NCI-H2227 (cell line): ENCODE data around the gene LRG1.
"Not testable (repeated sequence)": the region's sequence is repeated elsewhere in the genome, so short reads cannot be mapped to it uniquely, and the experiment has no call there.

Source experiments
- DNase-seq: peaks from one replicate; lab custom pipeline; 2025; ENCODE audit not compliant: unreplicated experiment; lab: John Stamatoyannopoulos, UW

The LRG1 gene

GRCh38 chr19:4529924-4530522, 9.8 kb downstream of the LRG1 start:
- DNase-seq: no peak

GRCh38 chr19:4528843-4529242, 11.0 kb downstream of the LRG1 start:
- no peak for DNase-seq

- not testable (repeated sequence) for DNase-seq
These were observed 12.5 kb downstream of the LRG1 start for GRCh38 chr19:4527377-4527776.

DNA sequence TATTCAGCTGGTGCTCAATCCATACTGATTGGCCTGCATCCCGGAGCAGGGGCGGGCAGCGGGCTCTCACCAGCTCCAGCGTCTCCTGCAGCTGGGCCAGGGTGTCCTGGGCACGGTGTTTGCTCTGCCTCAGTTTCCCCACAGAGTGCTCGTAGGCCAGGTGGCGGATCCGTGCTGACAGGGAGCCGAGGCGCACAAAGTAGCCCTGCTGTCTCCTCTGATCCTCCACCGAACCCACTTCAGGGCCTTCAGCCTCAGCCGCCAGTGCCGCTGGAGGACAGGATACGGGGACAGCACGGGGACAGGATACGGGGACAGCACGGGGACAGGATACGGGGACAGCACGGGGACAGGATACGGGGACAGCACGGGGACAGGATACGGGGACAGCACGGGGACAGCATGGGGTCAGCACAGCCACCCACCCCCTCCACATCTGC, 14.3 kb downstream of the LRG1 start:
- DNase-seq: no peak

GRCh38 chr19:4524808-4525562, 14.9 kb downstream of the LRG1 start:
- DNase-seq: peak; percentile 22

GRCh38 chr19:4523306-4524110, 16.3 kb downstream of the LRG1 start:
- no peak for DNase-seq

GRCh38 chr19:4522291-4523002, 17.4 kb downstream of the LRG1 start:
- no peak for DNase-seq

- DNase-seq: no peak
These were observed 18.0 kb downstream of the LRG1 start for GRCh38 chr19:4521888-4522242.

GRCh38 chr19:4521170-4521887, 18.5 kb downstream of the LRG1 start:
- no peak for DNase-seq

- no peak for DNase-seq
These were observed 20.1 kb downstream of the LRG1 start for GRCh38 chr19:4519521-4520277.

DNA sequence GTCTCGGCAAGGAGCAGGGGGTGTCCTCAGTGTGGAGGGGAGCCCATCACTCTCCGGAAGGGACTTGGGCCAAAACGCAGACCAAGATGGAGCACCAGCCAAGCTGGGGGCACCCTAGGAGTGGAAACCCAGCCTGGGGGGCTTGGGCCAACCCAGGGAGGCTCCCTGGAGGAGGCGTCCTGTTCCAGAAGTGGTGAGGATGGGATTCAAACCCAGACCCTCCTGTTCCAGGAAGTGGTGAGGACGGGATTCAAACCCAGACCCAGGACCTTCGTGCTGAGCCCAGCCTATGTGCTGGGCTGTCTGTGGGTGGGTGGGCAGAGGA, 20.7 kb downstream of the LRG1 start:
- no peak for DNase-seq

GRCh38 chr19:4518345-4519171, 21.3 kb downstream of the LRG1 start, which contains the start of gene PLIN4:
Gene PLIN4, minus strand, starts transcription at chr19:4518486. Its CDS starts 214 bp downstream, at chr19:4518272.
- DNase-seq: no peak

GRCh38 chr19:4517451-4518057, 22.3 kb downstream of the LRG1 start:
- DNase-seq: no peak

DNA sequence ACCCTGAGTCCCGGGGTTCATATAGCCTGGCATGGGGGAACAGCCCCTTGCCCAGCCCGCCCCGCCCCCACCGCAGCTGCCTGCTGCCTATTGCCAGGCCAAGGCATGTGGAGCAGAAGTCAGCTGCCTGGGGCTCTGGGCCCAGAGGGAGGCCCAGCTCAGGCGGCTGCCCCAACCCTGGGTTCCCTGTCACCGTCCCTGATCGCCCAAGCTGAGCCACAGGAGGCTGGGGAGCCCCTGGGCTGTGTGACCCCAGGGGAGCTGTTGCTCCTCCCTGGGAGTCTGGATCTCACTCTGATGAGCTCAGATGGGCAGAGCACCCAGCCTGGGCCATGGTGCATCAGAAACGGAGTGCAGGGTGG, 22.9 kb downstream of the LRG1 start:
- DNase-seq: no peak

- DNase-seq: no peak
These were observed 23.5 kb downstream of the LRG1 start for GRCh38 chr19:4516199-4516938.

GRCh38 chr19:4515732-4516131, 24.1 kb downstream of the LRG1 start:
- no peak for DNase-seq

DNA sequence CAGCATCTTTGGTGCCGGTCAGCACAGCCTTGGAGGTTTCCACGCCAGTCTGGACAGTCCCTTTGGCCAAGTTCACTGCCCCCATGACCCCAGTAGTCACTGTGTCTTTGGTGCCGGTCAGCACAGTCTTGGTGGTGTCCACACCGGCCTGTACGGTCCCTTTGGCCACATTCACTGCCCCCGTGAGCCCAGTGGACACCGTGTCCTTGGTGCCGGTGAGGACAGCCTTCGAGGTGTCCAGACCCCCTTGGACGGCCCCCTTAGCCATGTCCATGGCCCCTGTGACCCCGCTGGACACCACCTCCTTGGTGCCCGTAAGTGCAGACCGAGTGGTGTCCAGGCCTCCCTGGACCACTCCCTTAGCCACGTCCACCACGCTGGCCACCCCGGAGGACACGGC, 26.6 kb downstream of the LRG1 start:
- DNase-seq: no peak

- no peak for DNase-seq
These were observed 27.8 kb downstream of the LRG1 start for GRCh38 chr19:4512070-4512469.
